Mesangial cell (primary cell): ENCODE results near the gene BFAR. TPM values are rescaled to one million over a fixed set of nuclear protein-coding genes. Genes with fewer than 3 reads are reported as not detected.

Source experiments
- total RNA-seq: library from RNA; depleted of rRNA; stranded (reverse); fragments of >200 nt; gene quantifications from 2 replicates; pipeline ENCODE4 v1.2.3, GENCODE V29; 2015

Gene BFAR
- total RNA-seq, result 97.1 and 97.9 TPM in 2 replicates

GRCh38 chr16:14632693-14633569 lies at the start of gene BFAR:
Gene BFAR, plus strand, starts transcription at chr16:14632951. Its CDS starts 11,396 bp downstream, at chr16:14644347.

GRCh38 chr16:14629919-14630619 lies 2.7 kb upstream of the BFAR start, which contains the start of gene PARN:
Gene PARN, minus strand, starts transcription at chr16:14630260. Its CDS starts 135 bp downstream, at chr16:14630125.

GRCh38 chr16:14694129-14694528 lies 61.4 kb downstream of the BFAR start, which contains the start of gene PLA2G10:
Gene PLA2G10, minus strand, starts transcription at chr16:14694308. Its CDS starts 79 bp downstream, at chr16:14694229.

DNA sequence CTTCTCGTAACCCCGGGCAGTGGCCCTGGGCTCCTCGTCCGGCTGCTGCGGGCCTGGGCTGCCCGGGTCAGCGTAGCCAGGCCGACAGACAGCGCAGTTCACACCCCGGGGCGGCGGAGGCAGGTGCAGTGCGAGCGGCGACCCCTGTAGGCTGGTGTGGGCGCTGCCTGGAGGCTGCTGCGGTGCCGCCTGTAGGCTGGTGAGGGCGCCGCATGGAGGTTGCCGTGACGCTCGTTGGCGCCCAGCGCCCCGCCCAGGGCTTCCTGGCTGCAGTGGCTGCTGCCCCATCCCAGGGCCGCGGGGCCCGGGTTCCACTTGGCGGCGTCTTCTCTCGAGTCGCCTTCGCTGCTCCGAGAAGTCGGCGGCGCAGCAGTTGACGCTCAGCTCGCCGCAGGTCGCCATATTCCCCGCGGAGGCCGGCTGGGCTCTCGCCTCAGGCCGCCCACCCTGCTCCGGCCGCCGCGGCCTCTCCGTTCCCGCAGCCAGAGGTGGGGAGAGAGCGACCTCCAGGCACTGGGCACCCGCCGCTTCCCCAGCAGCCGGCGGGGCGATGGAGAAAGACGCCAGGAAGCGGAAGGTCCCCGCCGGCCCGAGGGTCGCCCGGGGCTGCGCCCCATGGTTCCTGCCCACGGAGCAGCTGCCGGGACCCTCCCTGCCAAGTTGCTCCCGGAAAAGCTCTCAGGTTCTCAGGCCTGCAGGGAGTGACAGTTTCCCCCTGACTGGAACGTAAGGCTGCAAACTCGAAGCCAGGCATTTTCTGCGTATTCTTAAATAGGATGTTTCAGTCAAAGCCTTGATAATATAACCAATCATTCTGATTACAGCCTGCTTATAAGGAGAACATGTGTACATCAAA lies 70.6 kb downstream of the BFAR start, which contains the start of gene NPIPA3:
Gene NPIPA3, plus strand, starts transcription at position 256 of the 856 bp plus-strand sequence. CDS start 5,533 bp downstream, outside the sequence.

Other genes with a start within 250 kb of the BFAR start
- 17.3 and 18.6 TPM in 2 replicates for gene PARN, start 2.7 kb upstream of the BFAR start, total RNA-seq
- not detected in 2 replicates for gene PLA2G10, start 61.4 kb downstream of the BFAR start, total RNA-seq
- gene NPIPA3, start 70.5 kb downstream of the BFAR start, total RNA-seq, result 0.13 TPM in 1 of 2 replicates, not detected in the other
- 0.13 TPM in 1 of 2 replicates, not detected in the other for gene NPIPA2, start 109.6 kb downstream of the BFAR start, total RNA-seq
- 92.2 and 98.7 TPM in 2 replicates for gene NOMO1, start 200.8 kb downstream of the BFAR start, total RNA-seq